ENCODE results near the gene POLR2H. TPM values are rescaled to one million over a fixed set of nuclear protein-coding genes. Genes with fewer than 3 reads are reported as not detected.
A peak's percentile ranks its signal among the peaks of the same experiment; 100 is the strongest.

The POLR2H gene
- total RNA-seq, 4 donors from 2014 or later: 90.8 to 307 (median 239) TPM

DNA sequence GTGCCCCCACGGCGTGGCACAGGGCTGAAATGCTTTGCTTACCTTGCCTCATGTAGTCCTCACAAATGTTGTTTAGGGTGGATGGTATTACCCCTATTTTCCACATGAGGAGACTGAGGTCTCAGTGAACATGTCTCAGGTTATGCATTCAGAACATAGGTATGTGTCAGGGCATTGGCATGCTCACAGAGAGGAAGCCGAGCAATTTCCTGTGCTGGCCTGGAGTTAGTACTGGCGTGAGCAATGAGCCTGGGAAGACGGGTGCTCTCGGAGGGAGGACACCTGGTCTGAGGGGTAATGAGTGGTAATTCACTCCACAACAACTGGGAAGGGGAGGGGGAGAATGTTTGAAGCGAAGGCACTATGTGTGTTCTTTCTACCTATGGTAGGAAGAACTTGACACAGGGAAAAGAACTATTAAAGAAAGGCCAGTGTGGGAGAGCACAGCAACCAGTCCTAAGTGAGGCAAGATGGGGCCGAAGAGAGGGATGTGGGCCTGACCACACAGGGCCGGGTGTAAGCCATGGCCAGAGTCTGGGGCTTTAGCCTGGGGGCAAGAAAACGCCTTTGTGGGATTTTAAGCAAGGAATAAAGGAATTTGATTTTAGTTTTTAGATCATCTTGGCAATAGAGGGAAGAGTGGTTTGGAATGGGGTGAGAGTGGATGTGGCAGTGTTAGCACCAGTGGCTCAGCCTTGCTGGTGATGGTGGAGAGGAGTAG lies 29.0 kb upstream of the POLR2H start:
- H3K27ac ChIP-seq: peak overlapping the region in 2 of 4 donors; percentile 30 to 43
- H3K4me3 ChIP-seq: no peak overlapping the region
- TF ChIP-seq, protein P1, sequence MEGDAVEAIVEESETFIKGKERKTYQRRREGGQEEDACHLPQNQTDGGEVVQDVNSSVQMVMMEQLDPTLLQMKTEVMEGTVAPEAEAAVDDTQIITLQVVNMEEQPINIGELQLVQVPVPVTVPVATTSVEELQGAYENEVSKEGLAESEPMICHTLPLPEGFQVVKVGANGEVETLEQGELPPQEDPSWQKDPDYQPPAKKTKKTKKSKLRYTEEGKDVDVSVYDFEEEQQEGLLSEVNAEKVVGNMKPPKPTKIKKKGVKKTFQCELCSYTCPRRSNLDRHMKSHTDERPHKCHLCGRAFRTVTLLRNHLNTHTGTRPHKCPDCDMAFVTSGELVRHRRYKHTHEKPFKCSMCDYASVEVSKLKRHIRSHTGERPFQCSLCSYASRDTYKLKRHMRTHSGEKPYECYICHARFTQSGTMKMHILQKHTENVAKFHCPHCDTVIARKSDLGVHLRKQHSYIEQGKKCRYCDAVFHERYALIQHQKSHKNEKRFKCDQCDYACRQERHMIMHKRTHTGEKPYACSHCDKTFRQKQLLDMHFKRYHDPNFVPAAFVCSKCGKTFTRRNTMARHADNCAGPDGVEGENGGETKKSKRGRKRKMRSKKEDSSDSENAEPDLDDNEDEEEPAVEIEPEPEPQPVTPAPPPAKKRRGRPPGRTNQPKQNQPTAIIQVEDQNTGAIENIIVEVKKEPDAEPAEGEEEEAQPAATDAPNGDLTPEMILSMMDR (IDR thresholded peaks at IDR 0.05): no peak
- no peak for TF ChIP-seq POLR2A (IDR thresholded peaks at IDR 0.05)
- H3K27me3 ChIP-seq: no peaks in the 10 kb centered on the region
- DNase-seq: no peak
- H3K4me1 ChIP-seq: peaks cover 0 to 17% (median 3%) of the 10 kb centered on the region in 4 donors
- H3K9me3 ChIP-seq: no peaks in the 10 kb centered on the region
- H3K36me3 ChIP-seq: peaks cover 0 to 79% (median 4%) of the 10 kb centered on the region in 3 donors

DNA sequence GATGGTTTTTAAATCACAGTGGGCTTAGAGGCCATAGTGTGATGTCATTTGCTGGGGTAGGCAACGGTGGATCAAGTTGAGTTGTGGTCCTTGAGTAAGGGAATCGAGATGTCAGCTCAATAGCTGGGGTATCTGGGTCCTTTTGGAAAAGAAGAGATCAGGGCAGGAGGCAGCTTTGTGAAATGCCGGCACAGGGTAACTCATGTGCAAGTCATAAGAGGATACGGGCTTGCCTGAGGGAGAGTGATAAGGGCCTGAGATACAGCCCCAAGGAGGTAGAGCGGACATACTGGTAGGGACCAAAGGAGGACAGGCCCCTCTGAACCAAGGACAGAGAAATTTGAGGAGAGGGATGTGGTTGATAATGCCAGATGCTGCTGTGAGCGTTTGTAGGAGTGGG lies 28.3 kb upstream of the POLR2H start:
- no peak for TF ChIP-seq POLR2A (IDR thresholded peaks at IDR 0.05)
- TF ChIP-seq, protein P1 (IDR thresholded peaks at IDR 0.05): no peak
- H3K36me3 ChIP-seq: peaks cover 0 to 72% (median 4%) of the 10 kb centered on the region in 3 donors
- H3K4me3 ChIP-seq: no peak overlapping the region
- H3K4me1 ChIP-seq: peaks cover 0 to 23% (median 3%) of the 10 kb centered on the region in 4 donors
- H3K27me3 ChIP-seq: no peaks in the 10 kb centered on the region
- no peaks in the 10 kb centered on the region for H3K9me3 ChIP-seq
- DNase-seq: no peak
- H3K27ac ChIP-seq: peak overlapping the region in 2 of 4 donors; percentile 30 to 43

GRCh38 chr3:184333700-184334099 lies 27.8 kb upstream of the POLR2H start:
- H3K36me3 ChIP-seq: peaks cover 0 to 67% (median under 1%) of the 10 kb centered on the region in 3 donors
- TF ChIP-seq, protein P1 (IDR thresholded peaks at IDR 0.05): no peak
- TF ChIP-seq POLR2A (IDR thresholded peaks at IDR 0.05): no peak
- H3K9me3 ChIP-seq: no peaks in the 10 kb centered on the region
- H3K27me3 ChIP-seq: no peaks in the 10 kb centered on the region
- DNase-seq: no peak
- H3K27ac ChIP-seq: no peak overlapping the region
- peaks cover 0 to 24% (median 3%) of the 10 kb centered on the region in 4 donors for H3K4me1 ChIP-seq
- H3K4me3 ChIP-seq: no peak overlapping the region

DNA sequence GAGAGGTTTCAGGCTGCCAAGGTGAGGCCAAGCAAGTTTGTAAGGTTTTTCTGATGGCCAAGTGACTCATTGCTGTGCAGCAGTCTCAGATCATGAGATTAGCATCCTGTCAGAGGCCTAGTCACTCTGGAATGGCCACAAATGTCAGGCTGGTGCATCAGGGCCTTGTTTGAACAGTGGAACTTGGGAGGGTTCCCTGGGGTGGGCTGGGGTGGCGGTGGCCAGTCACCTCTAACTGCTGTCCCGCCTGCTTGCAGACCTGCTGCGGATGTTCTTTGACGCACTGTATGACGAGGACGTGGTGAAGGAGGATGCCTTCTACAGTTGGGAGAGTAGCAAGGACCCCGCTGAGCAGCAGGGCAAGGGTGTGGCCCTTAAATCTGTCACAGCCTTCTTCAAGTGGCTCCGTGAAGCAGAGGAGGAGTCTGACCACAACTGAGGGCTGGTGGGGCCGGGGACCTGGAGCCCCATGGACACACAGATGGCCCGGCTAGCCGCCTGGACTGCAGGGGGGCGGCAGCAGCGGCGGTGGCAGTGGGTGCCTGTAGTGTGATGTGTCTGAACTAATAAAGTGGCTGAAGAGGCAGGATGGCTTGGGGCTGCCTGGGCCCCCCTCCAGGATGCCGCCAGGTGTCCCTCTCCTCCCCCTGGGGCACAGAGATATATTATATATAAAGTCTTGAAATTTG lies 26.9 kb upstream of the POLR2H start:
- H3K4me3 ChIP-seq: no peak overlapping the region
- H3K9me3 ChIP-seq: no peaks in the 10 kb centered on the region
- no peak for DNase-seq
- peaks cover 0 to 24% (median 3%) of the 10 kb centered on the region in 4 donors for H3K4me1 ChIP-seq
- peaks cover 0 to 58% (median 0%) of the 10 kb centered on the region in 3 donors for H3K36me3 ChIP-seq
- peak overlapping the region in 3 of 4 donors; percentile 15 to 98 (median 89) for H3K27ac ChIP-seq
- no peaks in the 10 kb centered on the region for H3K27me3 ChIP-seq
- TF ChIP-seq, protein P1 (IDR thresholded peaks at IDR 0.05): no peak
- no peak for TF ChIP-seq POLR2A (IDR thresholded peaks at IDR 0.05)

DNA sequence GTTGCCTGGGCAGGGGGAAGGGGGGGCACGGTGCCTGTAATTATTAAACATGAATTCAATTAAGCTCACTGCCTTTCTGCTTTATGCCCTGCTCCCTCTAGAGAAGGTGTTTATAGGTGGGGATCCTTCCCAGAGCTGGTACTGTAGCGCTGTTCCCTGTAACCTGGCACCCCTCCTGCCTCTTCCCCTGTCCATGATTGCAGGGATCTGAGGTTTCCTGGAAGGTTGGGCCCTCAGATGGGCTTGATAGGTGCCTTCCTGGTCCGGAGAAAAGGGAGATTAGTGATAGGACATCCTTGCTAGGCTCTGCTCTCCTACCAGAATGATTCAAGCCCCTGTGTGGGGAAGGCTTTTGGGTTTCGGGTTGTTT lies 26.2 kb upstream of the POLR2H start:
- Histone ChIP-seq H3K27ac (peak overlapping the region; percentile 89 to 98 (median 91)), H3K9me3 (no peaks in the 10 kb centered on the region), H3K27me3 (no peaks in the 10 kb centered on the region), H3K4me1 (peaks cover 0 to 24% (median 3%) of the 10 kb centered on the region in 4 donors), H3K36me3 (peaks cover 0 to 51% (median 0%) of the 10 kb centered on the region in 3 donors), H3K4me3 (peak overlapping the region; percentile 63 to 92 (median 78))
- DNase-seq: no peak
- TF ChIP-seq, protein P1 (IDR thresholded peaks at IDR 0.05): no peak
- TF ChIP-seq POLR2A (IDR thresholded peaks at IDR 0.05): no peak
